Activated naive CD4-positive, alpha-beta T cell treated with anti-CD3 and anti-CD28 coated beads, Interleukin-2, amount 50 U/mL, for 72 hours (primary cell): ENCODE data around the gene F8A3. TPM values are rescaled to one million over a fixed set of nuclear protein-coding genes. Genes with fewer than 3 reads are reported as not detected.
"Not testable (repeated sequence)": the region's sequence is repeated elsewhere in the genome, so short reads cannot be mapped to it uniquely, and the experiment has no call there.

Source experiments
- ATAC-seq, 2 donors: fragments of 150-1000 bp; cut with Tn5 transposase; 2 replicates each; pipeline ENCODE4 v1.10.0; 2021; ENCODE audit warnings: mild to moderate bottlenecking in 2 of 2, moderate library complexity in 2 of 2
- DNase-seq, 2 donors: peaks; one replicate each; pipeline ENCODE4 v3.0.0; 2021 to 2022; ENCODE audit warnings: low spot score in 2 of 2
- H3K27ac Mint-ChIP-seq, 2 donors: one replicate each; pipeline ENCODE4 v1.8.0; 2022; ENCODE audit warnings: mild to moderate bottlenecking in 2 of 2, mixed read lengths in 2 of 2
- H3K36me3 Mint-ChIP-seq, 2 donors: one replicate each; pipeline ENCODE4 v1.8.0; 2022; ENCODE audit warnings: mixed read lengths in 2 of 2
- H3K9me3 Mint-ChIP-seq, 2 donors: one replicate each; pipeline ENCODE4 v1.8.0; 2022; ENCODE audit warnings: mixed read lengths in 2 of 2
- total RNA-seq, 2 donors: library from RNA; stranded (reverse); gene quantifications; one replicate each; pipeline ENCODE4 v1.2.3, GENCODE V29; 2022

Gene F8A3
- 10 to 100 TPM in 1 of 2 donors, 1 to 10 TPM in 1; 9.7 to 20.8 TPM for total RNA-seq

DNA sequence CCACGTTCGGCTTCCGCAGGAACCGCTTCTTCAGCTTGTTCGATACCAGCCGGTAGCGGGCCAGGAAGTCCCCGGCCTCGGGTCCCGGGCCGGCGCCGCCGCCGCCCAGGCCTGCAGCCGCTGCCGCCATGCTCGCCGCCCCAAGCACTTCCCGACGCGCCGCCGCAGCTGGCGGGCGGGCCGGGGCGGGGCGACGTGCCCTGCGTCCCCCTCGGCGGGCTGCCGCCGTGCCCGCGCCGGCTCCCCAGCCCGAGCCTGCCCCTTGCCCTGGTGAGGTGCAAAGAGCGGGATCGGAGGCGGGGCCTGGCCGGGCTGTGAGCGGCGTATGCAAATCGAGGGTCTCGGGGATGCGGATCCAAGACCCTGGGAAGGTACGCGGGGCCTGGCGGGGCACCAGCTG, at the start of gene F8A3:
Gene F8A3 (minus strand): TSS at position 150 of the 400 bp plus-strand sequence. CDS start 20 bp downstream, at position 130.
- H3K36me3 Mint-ChIP-seq, H3K27ac Mint-ChIP-seq, H3K9me3 Mint-ChIP-seq, DNase-seq: not testable (repeated sequence)
- peak; percentile 67 to 84 for ATAC-seq

DNA sequence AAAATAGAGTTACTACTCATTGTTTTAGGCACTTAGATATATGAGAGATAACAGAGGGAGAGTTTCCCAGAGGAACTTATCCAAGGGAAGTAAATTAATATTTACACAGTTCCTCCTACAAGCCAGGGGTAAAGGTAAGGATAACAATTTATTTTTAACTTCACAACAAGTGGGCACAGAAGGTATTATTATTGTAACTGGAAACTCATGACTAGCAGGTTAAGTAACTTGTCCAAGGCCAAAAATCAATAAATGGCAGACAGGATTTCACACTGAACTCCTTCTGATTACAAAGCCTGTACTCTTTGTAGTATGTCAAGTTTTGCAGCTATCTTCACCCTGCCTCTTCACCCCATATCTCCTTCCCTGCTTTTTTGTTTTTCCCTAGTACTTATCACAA, 46.9 kb upstream of the F8A3 start:
- Mint-ChIP-seq H3K36me3 (no peaks in the 10 kb centered on the region), H3K9me3 (no peaks in the 10 kb centered on the region), H3K27ac (no peak overlapping the region)
- ATAC-seq (no peak), DNase-seq (no peak)

DNA sequence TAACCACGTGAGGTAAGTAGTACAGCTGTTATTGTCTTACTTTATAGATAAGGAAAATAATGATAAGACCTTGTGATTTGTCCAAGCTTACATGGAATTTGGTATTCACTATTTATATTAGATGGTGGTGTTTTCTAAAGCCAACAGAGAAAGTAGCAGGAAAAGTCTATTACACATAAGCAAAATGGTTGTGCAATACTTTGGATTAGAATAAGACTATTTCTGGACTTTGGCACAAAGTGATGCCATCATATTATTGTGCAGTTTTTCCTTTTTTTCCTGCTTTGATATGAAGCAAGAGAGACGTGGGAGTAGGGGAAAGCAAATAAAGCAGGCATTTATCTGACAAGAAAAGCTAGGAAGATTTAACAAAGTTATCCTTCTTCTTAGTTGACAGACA, 36.7 kb upstream of the F8A3 start:
- not testable (repeated sequence) for H3K9me3 Mint-ChIP-seq, DNase-seq, H3K27ac Mint-ChIP-seq, H3K36me3 Mint-ChIP-seq, ATAC-seq

DNA sequence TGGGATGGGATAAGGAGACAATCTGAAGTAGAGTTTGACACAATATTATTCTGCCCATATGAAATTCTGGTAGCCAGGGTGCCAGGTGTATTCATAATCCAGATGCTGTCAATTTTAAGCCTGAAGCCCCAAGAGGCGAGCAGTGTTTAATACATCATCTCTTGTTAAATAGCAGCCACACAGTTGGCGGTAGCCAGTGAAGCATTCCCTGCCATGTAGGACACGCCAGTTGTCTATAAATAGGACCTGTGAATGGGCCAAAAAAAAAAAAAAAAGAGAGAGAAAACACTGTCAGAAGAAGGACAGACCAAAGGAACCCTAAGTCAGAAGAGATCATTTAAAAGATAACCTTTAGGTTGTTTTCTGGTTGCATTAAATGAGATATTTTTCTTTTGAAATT, 33.0 kb upstream of the F8A3 start:
- H3K27ac Mint-ChIP-seq, DNase-seq, H3K9me3 Mint-ChIP-seq, ATAC-seq, H3K36me3 Mint-ChIP-seq: not testable (repeated sequence)

DNA sequence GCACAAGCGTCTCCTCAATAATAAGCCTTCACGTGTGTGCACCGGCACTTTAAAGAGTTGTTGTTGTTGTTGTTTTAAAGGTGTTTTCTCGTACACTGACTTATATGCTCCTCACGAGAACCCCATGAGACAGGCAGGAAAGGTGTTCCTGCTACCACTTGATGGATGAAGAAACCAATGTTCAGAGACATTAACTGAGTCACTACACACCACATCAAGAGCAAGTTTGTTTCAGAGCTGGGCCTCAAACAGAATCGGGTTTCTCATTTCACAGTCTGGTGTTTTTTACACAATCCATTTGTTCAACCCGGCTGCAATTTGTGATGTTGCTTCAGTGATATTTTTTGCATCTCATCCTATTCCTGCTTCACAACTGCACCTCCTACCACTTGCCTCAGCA, 18.7 kb upstream of the F8A3 start:
- ATAC-seq = peak; percentile 54 to 98
- not testable (repeated sequence) for H3K27ac Mint-ChIP-seq, H3K9me3 Mint-ChIP-seq, H3K36me3 Mint-ChIP-seq, DNase-seq

DNA sequence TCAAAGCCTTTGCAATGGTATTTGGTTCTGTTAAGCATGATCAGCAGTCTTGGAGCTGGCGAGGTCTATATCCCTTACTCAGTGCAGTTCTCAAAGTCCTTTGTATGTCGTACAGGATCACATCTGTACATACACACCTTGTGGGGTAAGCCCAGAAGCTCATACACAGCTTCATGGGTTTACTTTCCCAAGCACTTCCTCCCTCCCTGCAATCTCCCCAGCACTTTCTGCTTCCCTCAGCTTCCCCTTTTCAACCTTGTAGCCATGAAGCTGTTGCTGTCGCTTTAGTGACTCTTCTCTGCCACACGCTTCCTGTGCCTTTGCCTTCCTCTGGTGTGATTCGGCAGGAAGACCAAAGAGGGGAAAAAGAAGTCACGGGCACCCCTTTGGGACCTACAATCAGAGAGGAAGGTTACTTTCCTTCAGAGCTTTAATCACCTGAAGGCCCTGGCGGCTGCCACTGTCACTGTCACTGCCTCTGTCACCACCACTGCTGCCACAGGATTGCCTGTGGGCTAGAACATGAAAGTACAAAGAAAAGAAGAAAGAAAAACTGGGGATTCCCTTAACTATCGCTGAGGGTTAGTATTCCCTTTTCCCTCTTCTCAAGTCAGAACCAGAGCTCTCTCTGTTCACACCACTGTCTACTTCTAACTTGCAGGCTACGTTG, 8.0 kb upstream of the F8A3 start:
- ATAC-seq = peak; percentile 83 to 96
- not testable (repeated sequence) for H3K27ac Mint-ChIP-seq, H3K9me3 Mint-ChIP-seq, DNase-seq, H3K36me3 Mint-ChIP-seq

DNA sequence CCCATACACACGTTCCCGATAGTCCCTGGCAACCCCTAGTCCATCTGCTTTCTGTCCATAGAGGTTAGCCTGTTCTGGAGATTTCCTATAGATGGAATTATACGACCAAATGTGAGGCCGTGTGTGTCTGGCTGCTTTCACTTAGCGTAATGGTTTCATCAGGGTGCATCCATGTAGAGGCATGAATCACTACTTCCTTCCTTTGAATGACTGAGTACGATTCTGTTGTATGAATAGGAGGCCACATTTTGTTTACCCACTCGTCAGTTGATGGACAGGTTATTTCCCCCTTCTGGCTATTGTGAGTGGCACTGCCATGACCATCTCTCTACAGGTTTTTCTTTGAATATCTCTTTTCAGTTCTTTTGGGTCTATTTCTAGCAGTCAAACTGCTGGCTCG, 2.1 kb upstream of the F8A3 start:
- H3K27ac Mint-ChIP-seq, DNase-seq, H3K36me3 Mint-ChIP-seq, H3K9me3 Mint-ChIP-seq: not testable (repeated sequence)
- ATAC-seq = peak; percentile 49 to 51

DNA sequence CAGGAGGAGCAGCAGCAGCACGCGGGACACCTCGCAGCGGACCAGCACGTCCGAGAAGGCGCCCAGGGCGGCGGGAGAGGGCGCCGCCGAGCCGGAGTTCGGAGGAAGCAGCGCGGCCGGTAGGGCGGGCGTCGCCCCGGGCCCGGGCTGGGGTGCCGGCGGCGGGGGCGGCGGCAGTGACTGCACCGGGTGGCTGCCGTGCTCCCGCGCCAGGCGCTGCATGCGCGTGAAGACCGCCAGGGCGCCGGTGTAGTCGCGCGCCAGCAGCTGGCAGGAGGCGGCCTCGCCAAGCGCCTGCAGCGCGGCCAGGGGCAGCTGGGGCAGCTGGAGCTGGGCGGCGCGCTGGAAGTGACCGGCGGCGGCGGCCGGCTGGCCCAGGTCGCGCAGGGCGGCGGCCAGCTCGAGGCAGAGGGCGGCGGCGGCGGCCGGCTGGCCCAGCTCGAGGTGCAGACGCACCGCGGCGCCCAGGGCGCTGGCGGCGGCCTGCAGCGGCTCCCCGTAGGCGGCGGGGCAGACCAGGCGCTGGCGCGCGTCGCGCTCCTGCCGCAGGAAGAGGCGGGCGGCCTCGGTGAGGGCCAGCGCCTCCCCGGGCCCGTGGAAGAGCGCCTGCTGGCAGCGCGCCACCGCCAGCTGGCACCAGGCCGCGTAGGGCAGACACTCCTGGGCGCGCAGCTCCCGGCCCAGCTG, 516 bp downstream of the F8A3 start:
- ATAC-seq = peak; percentile 57 to 73
- not testable (repeated sequence) for H3K9me3 Mint-ChIP-seq, DNase-seq, H3K27ac Mint-ChIP-seq, H3K36me3 Mint-ChIP-seq

DNA sequence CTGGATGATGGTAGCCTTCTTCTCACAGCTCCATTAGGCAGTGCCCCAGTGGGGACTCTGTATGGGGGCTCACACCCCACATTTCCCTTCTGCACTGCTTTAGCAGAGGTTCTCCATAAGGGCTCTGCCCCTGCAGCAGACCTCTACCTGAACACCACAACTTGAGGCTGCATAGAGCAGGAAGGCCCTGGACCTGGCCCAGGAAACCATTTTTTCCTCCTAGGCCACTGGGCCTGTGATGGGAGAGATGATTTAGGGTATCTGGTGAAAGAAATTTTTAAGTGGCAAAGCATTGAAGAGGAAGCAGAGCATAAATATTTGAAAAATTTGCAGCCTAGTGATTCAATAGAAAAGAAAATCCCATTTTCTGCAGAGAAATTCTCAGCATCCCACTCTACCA, 17.3 kb downstream of the F8A3 start:
- no peak for ATAC-seq
- no peak for DNase-seq
- Mint-ChIP-seq H3K36me3 (peaks cover 16 to 26% of the 10 kb centered on the region in 2 donors), H3K9me3 (peaks cover 7 to 12% of the 10 kb centered on the region in 2 donors), H3K27ac (peak overlapping the region in 1 of 2 donors; percentile 14)

DNA sequence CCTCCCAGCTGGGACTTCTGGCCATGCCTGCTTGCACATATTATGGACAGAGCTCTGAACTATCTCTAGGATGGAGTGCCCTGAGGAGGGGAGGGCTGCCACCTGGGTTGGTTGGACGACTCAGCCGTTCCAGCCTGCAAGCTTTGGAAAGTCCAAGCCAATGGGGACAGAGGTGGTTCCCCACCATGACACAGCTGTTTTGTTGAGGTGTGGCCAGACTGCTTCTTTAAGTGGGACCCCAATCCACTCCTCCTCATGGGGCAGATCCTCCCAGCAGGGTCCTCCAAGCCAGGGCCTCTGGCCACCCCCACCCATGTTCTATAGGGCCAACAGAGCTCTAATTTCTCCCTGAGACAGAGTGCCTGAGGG, 22.7 kb downstream of the F8A3 start:
- H3K36me3 Mint-ChIP-seq = peaks cover 6 to 7% of the 10 kb centered on the region in 2 donors
- no peak for DNase-seq
- H3K27ac Mint-ChIP-seq = no peak overlapping the region
- H3K9me3 Mint-ChIP-seq = peaks cover 0 to 5% of the 10 kb centered on the region in 2 donors
- no peak for ATAC-seq

DNA sequence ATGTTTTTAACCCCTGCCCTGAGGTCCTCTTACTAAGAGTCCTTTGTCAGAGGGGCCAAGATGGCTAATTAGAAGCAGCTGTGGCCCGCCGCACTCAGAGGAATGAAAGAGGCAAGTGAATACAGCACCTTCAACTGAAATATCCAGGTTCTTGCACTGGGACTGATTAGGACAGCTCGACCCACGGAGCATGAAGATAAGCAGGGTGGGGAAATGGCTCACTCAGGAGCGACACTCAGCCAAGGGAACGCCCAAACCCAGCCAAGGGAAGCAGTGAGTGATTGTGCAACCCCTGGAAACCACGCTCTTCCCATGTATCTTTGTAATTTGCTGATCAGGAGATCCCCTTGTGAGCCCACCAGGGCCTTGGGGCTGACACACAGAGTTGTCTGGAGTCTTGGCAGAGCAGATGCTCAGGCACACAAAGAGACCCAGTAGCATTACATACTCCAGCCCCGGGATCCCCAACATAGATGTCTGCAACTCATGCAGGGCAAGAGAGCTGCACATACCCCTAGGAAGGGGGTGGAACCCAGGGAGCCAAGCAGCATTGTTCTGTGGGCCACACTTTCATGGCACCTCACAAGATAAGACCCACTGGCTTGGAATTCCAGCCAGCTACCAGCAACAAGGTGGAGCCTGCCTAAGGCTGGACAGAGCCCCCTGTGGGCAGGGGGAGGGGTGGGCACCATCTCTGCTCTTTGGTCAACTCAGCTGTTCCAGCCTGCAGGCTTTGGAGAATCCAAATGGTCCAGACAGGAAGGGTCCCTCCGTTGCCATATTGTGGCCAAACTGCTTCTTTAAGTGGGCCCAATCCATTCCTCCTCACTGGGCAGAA, 23.3 kb downstream of the F8A3 start:
- Mint-ChIP-seq H3K9me3 (peaks cover 0 to 8% of the 10 kb centered on the region in 2 donors), H3K27ac (no peak overlapping the region), H3K36me3 (peaks cover 3% of the 10 kb centered on the region in 2 donors)
- ATAC-seq (no peak), DNase-seq (no peak)

DNA sequence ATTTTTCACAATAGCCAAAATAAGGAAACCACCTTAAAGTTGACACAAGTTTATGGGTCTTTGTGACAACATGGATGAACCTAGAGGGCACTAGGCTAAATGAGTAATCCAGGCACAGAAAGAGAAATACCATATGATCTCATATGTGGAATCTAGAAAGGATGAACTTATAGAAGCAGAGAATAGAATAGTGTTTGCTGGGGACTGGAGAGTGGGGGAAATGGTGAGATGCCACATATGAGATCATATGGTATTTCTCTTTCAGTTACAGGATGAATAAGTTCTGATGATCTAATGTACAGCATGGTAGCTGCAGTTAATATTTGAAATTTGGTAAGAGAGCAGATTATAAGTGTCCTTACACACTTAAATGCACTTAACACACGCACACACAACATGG, 40.7 kb downstream of the F8A3 start:
- H3K36me3 Mint-ChIP-seq = no peaks in the 10 kb centered on the region
- no peak overlapping the region for H3K27ac Mint-ChIP-seq
- H3K9me3 Mint-ChIP-seq = no peaks in the 10 kb centered on the region
- DNase-seq (no peak), ATAC-seq (peak; percentile 39 to 70)

Other genes starting within 250 kb of the F8A3 start
- 100 to 1,000 TPM in 1 of 2 donors, 10 to 100 TPM in 1; 82.3 to 144 TPM for gene VBP1, start 242.2 kb downstream of the F8A3 start, total RNA-seq
- 10 to 100 TPM in 1 of 2 donors, 1 to 10 TPM in 1; 8.3 to 13.4 TPM for gene RAB39B, start 194.1 kb downstream of the F8A3 start, total RNA-seq
- under 1 TPM in 1 of 2 donors, not detected in 1; 0.64 TPM for gene CLIC2, start 124.0 kb downstream of the F8A3 start, total RNA-seq
- not detected for gene F8A2, start 76.5 kb downstream of the F8A3 start, total RNA-seq
- gene SPRY3, start 154.0 kb upstream of the F8A3 start, total RNA-seq = under 1 TPM; 0.25 to 0.41 TPM
- 10 to 100 TPM; 15.6 to 18.5 TPM for gene TMLHE, start 154.3 kb upstream of the F8A3 start, total RNA-seq